ENCODE results near the gene LINC01488. TPM values are rescaled to one million over a fixed set of nuclear protein-coding genes. Genes with fewer than 3 reads are reported as not detected.

LINC01488 gene
- total and polyA plus RNA-seq, 9 of the 15 experiments (the other 6 are each of a cell fraction or from before 2014, with no cell fraction given), result not detected

- Histone ChIP-seq H4K20me1 (replicated peaks; ENCODE audit: control insufficient read depth, insufficient read depth, low read length) (no peaks in the 10 kb centered on the region), H3K36me3 (ENCODE audit: control insufficient read depth, insufficient read depth, low read length) (no peaks in the 10 kb centered on the region), H2AFZ (ENCODE audit: low read depth, low read length) (no peak overlapping the region), H3K9me3 (replicated peaks; ENCODE audit: control insufficient read depth, insufficient read depth, low read depth, low read length) (no peaks in the 10 kb centered on the region), H3K27me3 (ENCODE audit: control insufficient read depth in 2 of 2, insufficient read depth in 2 of 2, low read length in 2 of 2) (peaks cover 14 to 68% of the 10 kb centered on the region in 2 experiments), H3K9me1 (ENCODE audit: control insufficient read depth, insufficient read depth, low read length) (no peaks in the 10 kb centered on the region), H3K9ac (ENCODE audit: insufficient read depth in 1 of 2, low read depth in 2 of 2, low read length in 2 of 2) (0 out of 4 replicates have a peak overlapping the region, but pooled peaks of 1 of the 2 experiments have one; percentile 1), H3K4me1 (replicated peaks in 1 of 2; ENCODE audit: control insufficient read depth in 2 of 2, insufficient read depth in 2 of 2, low read length in 2 of 2) (peaks cover 0 to 23% of the 10 kb centered on the region in 2 experiments; a peak in 4 of 5 replicates), H3K4me3 (no peak overlapping the region), H3K27ac (ENCODE audit: extremely low read depth, low read depth, low read length) (no peak overlapping the region), H3K79me2 (ENCODE audit: control insufficient read depth, insufficient read depth, low read length) (no peaks in the 10 kb centered on the region), H3K4me2 (ENCODE audit: insufficient read depth, low read length) (no peak overlapping the region)
- FAIRE-seq (no peak), DNase-seq (ENCODE audit: extremely low read depth in 1 of 4, low spot score in 3 of 4) (peak in 1 of 4 experiments; percentile 11), ATAC-seq (peak; percentile 53)
- in situ Hi-C loops (cut with MboI) (no loop called here), intact Hi-C loops (cut with micrococcal nuclease) (no loop called here)
- 4% methylated on average over 12 of the region's 14 CpGs for WGBS (ENCODE audit: insufficient coverage, low coverage, missing lambda C conversion rate)
- TF ChIP-seq ZNF239 (CRISPR knock-in tag; IDR thresholded peaks at IDR 0.05) (no peak), CBFA2T3 (IDR thresholded peaks at IDR 0.05) (0 out of 2 replicates have a peak, but pooled peaks have one; percentile 29), CBFA2T2 (conservative IDR thresholded peaks at IDR 0.05) (0 out of 2 replicates have a peak, but pooled peaks have one; percentile 5)
- BruUV-seq (replicated peaks), result no TSS peak
- ChIA-PET CTCF (ENCODE audit: low intra/inter-chr PET ratio) (no interaction called here), POLR2A (interaction anchor here (1.0 kb wide), 1 partner anchor 239 kb away, joined by 3 read pairs; no protein-coding TSS in a partner anchor)
Measured at GRCh38 chr11:69534166-69534530, 52.7 kb downstream of the LINC01488 start.

DNA sequence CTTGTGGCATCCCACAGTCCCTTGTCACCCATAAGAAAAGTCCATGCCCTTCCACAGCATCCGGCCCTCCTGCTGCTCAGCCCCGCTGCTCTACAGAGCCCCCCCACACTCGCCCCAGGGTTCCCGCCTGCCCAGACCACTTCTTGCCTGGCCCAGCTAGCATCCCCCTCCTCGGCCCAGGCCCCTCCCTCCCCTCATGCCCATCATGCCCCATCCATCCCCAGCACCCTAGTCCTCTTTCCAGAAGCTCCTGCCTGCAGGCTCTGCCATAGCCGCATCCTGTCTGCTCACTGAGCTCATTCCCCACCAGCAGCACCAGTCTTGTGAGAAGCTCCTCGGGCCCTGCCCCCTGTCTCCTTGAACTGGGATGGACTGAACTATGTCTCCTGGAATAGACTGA, 54.4 kb downstream of the LINC01488 start:
- 10% methylated on average over 7 of the region's 7 CpGs for WGBS (ENCODE audit: insufficient coverage, low coverage, missing lambda C conversion rate)
- TF ChIP-seq THRAP3 (IDR thresholded peaks at IDR 0.05; ENCODE audit: borderline replicate concordance) (no peak), MECOM (CRISPR knock-in tag; IDR thresholded peaks at IDR 0.05) (no peak), ZBTB1 (CRISPR knock-in tag; IDR thresholded peaks at IDR 0.05; ENCODE audit: borderline replicate concordance, low read depth) (no peak), HINFP (tag; conservative IDR thresholded peaks at IDR 0.05; ENCODE audit: low read depth) (no peak)
- TF ChIP-seq, protein P1, sequence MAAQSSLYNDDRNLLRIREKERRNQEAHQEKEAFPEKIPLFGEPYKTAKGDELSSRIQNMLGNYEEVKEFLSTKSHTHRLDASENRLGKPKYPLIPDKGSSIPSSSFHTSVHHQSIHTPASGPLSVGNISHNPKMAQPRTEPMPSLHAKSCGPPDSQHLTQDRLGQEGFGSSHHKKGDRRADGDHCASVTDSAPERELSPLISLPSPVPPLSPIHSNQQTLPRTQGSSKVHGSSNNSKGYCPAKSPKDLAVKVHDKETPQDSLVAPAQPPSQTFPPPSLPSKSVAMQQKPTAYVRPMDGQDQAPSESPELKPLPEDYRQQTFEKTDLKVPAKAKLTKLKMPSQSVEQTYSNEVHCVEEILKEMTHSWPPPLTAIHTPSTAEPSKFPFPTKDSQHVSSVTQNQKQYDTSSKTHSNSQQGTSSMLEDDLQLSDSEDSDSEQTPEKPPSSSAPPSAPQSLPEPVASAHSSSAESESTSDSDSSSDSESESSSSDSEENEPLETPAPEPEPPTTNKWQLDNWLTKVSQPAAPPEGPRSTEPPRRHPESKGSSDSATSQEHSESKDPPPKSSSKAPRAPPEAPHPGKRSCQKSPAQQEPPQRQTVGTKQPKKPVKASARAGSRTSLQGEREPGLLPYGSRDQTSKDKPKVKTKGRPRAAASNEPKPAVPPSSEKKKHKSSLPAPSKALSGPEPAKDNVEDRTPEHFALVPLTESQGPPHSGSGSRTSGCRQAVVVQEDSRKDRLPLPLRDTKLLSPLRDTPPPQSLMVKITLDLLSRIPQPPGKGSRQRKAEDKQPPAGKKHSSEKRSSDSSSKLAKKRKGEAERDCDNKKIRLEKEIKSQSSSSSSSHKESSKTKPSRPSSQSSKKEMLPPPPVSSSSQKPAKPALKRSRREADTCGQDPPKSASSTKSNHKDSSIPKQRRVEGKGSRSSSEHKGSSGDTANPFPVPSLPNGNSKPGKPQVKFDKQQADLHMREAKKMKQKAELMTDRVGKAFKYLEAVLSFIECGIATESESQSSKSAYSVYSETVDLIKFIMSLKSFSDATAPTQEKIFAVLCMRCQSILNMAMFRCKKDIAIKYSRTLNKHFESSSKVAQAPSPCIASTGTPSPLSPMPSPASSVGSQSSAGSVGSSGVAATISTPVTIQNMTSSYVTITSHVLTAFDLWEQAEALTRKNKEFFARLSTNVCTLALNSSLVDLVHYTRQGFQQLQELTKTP (IDR thresholded peaks at IDR 0.05; ENCODE audit: low read depth in 1 of 2, partially characterized antibody in 2 of 2), result no peak
- TF ChIP-seq, protein P2, sequence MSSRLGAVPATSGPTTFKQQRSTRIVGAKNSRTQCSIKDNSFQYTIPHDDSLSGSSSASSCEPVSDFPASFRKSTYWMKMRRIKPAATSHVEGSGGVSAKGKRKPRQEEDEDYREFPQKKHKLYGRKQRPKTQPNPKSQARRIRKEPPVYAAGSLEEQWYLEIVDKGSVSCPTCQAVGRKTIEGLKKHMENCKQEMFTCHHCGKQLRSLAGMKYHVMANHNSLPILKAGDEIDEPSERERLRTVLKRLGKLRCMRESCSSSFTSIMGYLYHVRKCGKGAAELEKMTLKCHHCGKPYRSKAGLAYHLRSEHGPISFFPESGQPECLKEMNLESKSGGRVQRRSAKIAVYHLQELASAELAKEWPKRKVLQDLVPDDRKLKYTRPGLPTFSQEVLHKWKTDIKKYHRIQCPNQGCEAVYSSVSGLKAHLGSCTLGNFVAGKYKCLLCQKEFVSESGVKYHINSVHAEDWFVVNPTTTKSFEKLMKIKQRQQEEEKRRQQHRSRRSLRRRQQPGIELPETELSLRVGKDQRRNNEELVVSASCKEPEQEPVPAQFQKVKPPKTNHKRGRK (tag; IDR thresholded peaks at IDR 0.05), result no peak

More for the DNA sequence above, 54.4 kb downstream of the LINC01488 start:
- intact Hi-C loops (cut with micrococcal nuclease) (no loop called here), in situ Hi-C loops (cut with MboI) (no loop called here)
- Histone ChIP-seq H3K79me2 (ENCODE audit: control insufficient read depth, insufficient read depth, low read length) (no peaks in the 10 kb centered on the region), H3K4me1 (replicated peaks in 1 of 2; ENCODE audit: control insufficient read depth in 2 of 2, insufficient read depth in 2 of 2, low read length in 2 of 2) (peaks cover 0 to 18% of the 10 kb centered on the region in 2 experiments; a peak in 2 of 5 replicates), H3K36me3 (ENCODE audit: control insufficient read depth, insufficient read depth, low read length) (no peaks in the 10 kb centered on the region), H2AFZ (ENCODE audit: low read depth, low read length) (no peak overlapping the region), H3K27ac (ENCODE audit: extremely low read depth, low read depth, low read length) (no peak overlapping the region), H3K27me3 (ENCODE audit: control insufficient read depth in 2 of 2, insufficient read depth in 2 of 2, low read length in 2 of 2) (peaks cover 13 to 68% of the 10 kb centered on the region in 2 experiments), H3K9ac (ENCODE audit: insufficient read depth in 1 of 2, low read depth in 2 of 2, low read length in 2 of 2) (no peak overlapping the region; a peak in 1 of 4 replicates), H3K4me2 (ENCODE audit: insufficient read depth, low read length) (no peak overlapping the region), H4K20me1 (replicated peaks; ENCODE audit: control insufficient read depth, insufficient read depth, low read length) (no peaks in the 10 kb centered on the region), H3K4me3 (no peak overlapping the region), H3K9me3 (replicated peaks; ENCODE audit: control insufficient read depth, insufficient read depth, low read depth, low read length) (no peaks in the 10 kb centered on the region), H3K9me1 (ENCODE audit: control insufficient read depth, insufficient read depth, low read length) (no peaks in the 10 kb centered on the region)
- DNase-seq (ENCODE audit: extremely low read depth in 1 of 4, low spot score in 3 of 4), result no peak
- no TSS peak for BruUV-seq (replicated peaks)
- FAIRE-seq, result no peak
- ATAC-seq, result no peak
- CTCF ChIA-PET (ENCODE audit: low intra/inter-chr PET ratio), result no interaction called here
- POLR2A ChIA-PET, result no interaction called here

Data from K562 (cell line).